ENCODE measurements around the gene GLOD4.

Gene GLOD4

GRCh38 chr17:824378-824777 lies 42.3 kb upstream of the GLOD4 start:
- TF ChIP-seq CTCF (conservative IDR thresholded peaks at IDR 0.05; ENCODE audit: low read depth, low read length) = no peak
- H3K4me3 ChIP-seq (ENCODE audit: low read length) = no peak overlapping the region
- no peak for DNase-seq (ENCODE audit: low read depth)

- no peak for DNase-seq (ENCODE audit: low read depth)
- no peak for TF ChIP-seq CTCF (conservative IDR thresholded peaks at IDR 0.05; ENCODE audit: low read depth, low read length)
- no peak overlapping the region for H3K4me3 ChIP-seq (ENCODE audit: low read length)
Observed at GRCh38 chr17:823501-823902, 41.4 kb upstream of the GLOD4 start.

GRCh38 chr17:819251-819650 lies 37.2 kb upstream of the GLOD4 start:
- TF ChIP-seq CTCF (conservative IDR thresholded peaks at IDR 0.05; ENCODE audit: low read depth, low read length) = no peak

GRCh38 chr17:814371-814770 lies 32.3 kb upstream of the GLOD4 start:
- H3K4me3 ChIP-seq (ENCODE audit: low read length) = no peak overlapping the region
- no peak for TF ChIP-seq CTCF (conservative IDR thresholded peaks at IDR 0.05; ENCODE audit: low read depth, low read length)
- no peak for DNase-seq (ENCODE audit: low read depth)

More at GRCh38 chr17:819251-819650, 37.2 kb upstream of the GLOD4 start:
- H3K4me3 ChIP-seq (ENCODE audit: low read length) = no peak overlapping the region
- DNase-seq (ENCODE audit: low read depth) = no peak

GRCh38 chr17:812638-813204 lies 30.6 kb upstream of the GLOD4 start:
- H3K4me3 ChIP-seq (ENCODE audit: low read length) = no peak overlapping the region
- TF ChIP-seq CTCF (conservative IDR thresholded peaks at IDR 0.05; ENCODE audit: low read depth, low read length) = no peak
- DNase-seq (ENCODE audit: low read depth) = no peak

GRCh38 chr17:811051-811784 lies 29.1 kb upstream of the GLOD4 start:
- no peak for TF ChIP-seq CTCF (conservative IDR thresholded peaks at IDR 0.05; ENCODE audit: low read depth, low read length)
- no peak overlapping the region for H3K4me3 ChIP-seq (ENCODE audit: low read length)
- no peak for DNase-seq (ENCODE audit: low read depth)

Data from retinal pigment epithelial cell (primary cell).